Measurements from ENCODE around the gene SLC9A9.

The SLC9A9 gene

GRCh38 chr3:143634991-143635390, 213.3 kb downstream of the SLC9A9 start:
- no peak for DNase-seq

- DNase-seq: no peak
Measured at GRCh38 chr3:143634427-143634826, 213.8 kb downstream of the SLC9A9 start.

DNA sequence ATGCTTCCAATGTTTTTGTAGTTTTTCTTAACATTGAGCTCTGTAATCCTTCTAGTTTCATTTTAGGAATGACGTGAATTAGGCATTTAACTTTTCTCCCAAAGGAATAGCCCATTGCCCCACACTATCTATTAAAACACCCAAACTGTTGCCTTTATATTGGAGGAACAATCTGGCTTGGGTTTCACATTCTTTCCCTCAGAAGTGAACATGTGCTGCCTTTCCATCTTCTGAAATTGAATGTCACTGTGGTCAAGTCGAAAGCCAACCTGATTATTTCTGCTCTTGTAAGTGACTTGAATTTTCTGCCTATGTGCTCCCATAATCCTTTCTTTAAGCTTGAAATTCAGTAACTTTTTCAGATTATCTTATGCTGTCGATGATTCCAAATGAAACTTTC, 214.5 kb downstream of the SLC9A9 start:
- DNase-seq: no peak

- DNase-seq: no peak
Measured at GRCh38 chr3:143629726-143630125, 218.5 kb downstream of the SLC9A9 start.

GRCh38 chr3:143628971-143629370, 219.3 kb downstream of the SLC9A9 start:
- DNase-seq: no peak

DNA sequence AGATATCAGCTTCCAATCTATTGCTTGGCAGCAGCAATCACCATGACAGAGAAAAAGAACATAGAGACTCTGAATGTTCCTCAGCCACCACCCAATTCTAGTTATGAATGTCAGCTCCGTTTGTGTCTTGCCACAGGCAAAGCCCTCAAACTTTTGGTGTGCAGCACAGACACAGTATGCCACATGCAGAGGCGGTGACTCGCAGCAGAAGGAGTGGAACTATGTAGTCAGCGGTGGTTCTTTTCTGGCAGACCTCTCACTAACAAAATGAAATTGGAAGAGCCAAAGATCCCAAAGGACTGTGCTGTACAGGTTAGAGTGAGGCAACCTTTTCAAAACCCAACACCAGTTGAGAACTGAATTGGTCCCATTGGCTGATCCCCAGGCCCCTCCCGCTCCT, 220.9 kb downstream of the SLC9A9 start:
- DNase-seq: no peak

- DNase-seq: no peak
Measured at GRCh38 chr3:143619231-143619630, 229.0 kb downstream of the SLC9A9 start.

DNA sequence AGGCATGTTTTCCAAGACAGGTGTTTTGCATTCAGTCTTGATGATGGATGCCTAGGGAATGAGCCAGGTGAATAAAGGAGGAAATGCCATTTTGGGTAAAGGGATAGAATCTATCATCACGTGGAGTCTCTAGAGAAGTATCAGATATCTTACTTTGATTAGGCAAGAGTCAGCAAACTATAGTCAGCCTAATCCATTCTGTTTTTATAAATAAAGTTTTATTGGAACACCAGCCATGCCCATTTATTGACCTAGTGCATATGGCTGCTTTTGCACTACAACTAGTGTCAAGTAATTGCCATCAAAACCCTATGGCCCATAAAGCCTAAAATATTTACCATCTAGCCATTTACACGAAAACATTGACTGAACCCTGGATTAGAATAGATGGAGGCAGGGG, 231.2 kb downstream of the SLC9A9 start:
- no peak for DNase-seq

- DNase-seq: no peak
Measured at GRCh38 chr3:143613226-143613625, 235.0 kb downstream of the SLC9A9 start.

DNA sequence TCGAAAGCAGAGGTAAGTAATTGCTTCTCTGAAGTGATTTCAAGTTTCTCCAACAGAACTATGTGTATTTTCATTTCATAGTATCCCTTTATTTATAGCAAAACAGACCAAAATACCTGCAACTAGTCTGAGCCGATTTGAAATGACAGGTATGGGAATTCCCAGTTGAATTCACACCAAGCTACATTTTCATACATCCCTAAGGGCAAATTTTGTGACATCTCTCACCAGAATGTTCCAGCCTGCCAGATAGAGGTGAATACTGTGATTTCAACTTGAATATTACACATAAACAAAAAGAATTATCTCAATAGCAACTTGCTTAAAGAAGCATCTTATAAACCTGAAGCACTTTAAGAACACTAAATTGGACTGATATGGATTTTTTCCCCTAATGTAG, 235.7 kb downstream of the SLC9A9 start:
- no peak for DNase-seq

DNA sequence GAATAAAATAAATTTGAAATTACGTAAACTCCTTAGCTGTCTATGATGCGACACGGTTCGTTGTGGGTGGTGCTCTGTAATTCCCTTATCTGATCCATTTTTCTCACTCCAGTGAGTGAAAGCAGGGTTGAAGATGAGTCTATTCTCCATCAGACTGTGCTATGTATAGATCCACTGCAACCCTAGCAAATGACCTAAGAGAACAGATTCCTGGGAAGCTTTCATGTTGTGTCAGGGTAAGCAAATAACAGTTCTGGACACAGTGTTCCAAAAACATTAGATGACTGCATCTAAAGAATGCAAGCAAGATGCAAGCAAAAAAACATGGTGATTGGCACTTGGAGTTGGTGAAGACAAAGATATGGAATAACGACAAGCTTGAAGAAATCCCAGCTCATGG, 239.3 kb downstream of the SLC9A9 start:
- DNase-seq: no peak

GRCh38 chr3:143605233-143605950, 242.9 kb downstream of the SLC9A9 start:
- DNase-seq: no peak

GRCh38 chr3:143604402-143605185, 243.7 kb downstream of the SLC9A9 start:
- no peak for DNase-seq

DNA sequence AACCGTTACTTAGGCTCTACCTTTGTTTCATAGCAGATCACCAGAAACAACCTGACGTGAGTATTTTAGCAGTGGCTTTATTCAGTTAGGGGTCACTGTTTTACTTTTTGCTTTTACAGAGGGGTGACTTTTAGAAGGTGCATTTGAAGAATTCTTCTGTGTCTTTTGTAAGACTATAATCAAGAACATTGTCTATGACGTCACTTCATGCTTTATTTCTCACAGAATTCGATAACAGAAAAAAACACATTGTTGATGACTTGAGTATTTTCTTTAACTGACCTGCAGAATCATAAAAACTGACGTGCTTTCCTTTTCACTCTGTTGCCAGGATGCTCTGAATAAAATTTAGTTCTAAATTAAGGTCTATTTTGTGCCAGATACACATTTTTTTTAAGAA, 244.5 kb downstream of the SLC9A9 start:
- no peak for DNase-seq

GRCh38 chr3:143601723-143602484, 246.4 kb downstream of the SLC9A9 start:
- DNase-seq: no peak

DNA sequence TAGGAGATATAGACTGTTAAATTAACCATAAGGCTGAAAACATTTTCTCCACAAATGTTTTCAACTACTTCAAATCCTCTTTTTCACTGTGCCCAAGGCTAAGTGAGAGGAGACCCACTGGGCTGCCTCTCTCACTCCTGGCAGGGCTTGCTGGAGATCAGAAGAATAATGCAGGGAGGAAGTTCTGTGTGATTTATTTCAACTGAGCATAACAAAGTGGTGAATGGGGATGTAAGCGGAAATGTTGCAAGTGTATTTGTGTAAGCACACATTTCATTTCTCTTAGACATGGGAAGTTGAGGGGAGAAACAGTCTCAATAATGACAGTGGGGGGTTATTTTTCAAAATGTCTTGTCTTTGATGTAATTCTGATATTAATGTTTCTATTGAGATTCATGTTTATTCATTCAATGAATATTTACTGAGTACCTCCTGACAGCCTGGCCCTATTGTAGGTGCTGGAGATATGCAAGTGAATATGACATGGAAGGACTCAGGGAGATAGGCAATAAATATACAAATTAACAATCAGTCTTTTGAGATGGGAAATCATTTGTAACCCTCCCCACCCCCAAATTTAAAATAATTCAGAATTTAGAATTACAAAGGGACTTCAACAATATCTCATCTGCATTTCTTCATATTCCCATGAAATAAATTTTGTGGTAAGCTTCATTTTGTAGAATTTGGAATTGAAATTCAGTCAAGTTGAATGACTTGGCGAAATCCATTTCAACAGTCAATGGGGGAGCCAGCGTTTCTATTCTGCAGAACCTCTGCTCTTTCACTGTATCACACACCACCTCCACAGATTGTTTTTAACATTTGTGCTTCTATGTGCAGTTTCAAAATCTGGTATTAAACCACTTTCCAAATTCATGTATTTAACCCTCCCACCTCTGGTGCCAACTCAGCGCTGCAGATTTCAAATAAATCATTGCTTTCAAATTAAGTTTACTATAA, 247.2 kb downstream of the SLC9A9 start:
- DNase-seq: no peak

GRCh38 chr3:143597774-143598652, 250.3 kb downstream of the SLC9A9 start:
- DNase-seq: no peak

GRCh38 chr3:143596957-143597642, 251.2 kb downstream of the SLC9A9 start:
- no peak for DNase-seq

- no peak for DNase-seq
Measured at GRCh38 chr3:143595456-143596077, 252.7 kb downstream of the SLC9A9 start.

DNA sequence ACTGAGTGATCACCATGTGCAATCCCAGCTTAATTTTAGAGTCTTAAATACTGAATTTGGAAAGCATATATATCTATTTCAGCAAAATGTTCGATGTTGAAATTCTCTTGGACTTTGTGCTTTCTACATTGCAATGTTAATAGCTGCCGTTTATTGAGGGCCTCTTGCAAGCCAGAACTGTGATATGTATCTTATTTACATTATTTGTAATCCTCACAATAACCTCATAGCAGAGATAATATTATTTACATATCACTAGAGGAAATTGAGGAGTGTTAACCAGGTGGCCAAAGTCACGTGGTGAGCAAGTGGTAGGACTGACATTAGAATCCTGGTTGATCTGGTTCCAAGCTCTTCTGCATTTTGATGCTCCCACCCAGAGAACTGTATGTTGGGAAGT, 254.1 kb downstream of the SLC9A9 start:
- DNase-seq: no peak
